MCF 10A (cell line): ENCODE results near the gene RALGAPB. TPM values are rescaled to one million over a fixed set of nuclear protein-coding genes. Genes with fewer than 3 reads are reported as not detected.
"Not testable (repeated sequence)": the region's sequence is repeated elsewhere in the genome, so short reads cannot be mapped to it uniquely, and the experiment has no call there.

Source experiments
- BruUV-seq: library from RNA; stranded (reverse); fragments of 400-500 nt; replicated peaks from 2 replicates; lab custom pipeline; 2021; lab: Mats Ljungman, UMichigan
- CTCF ChIA-PET: fragments of 300-600 bp; sonication (Branson Sonifier 250); formaldehyde crosslinking; extraction: SDS; loops from one replicate; lab custom pipeline; 2021; ENCODE audit warnings: antibody characterized with exemption, inconsistent platforms; lab: Yijun Ruan, JAX
- POLR2A ChIA-PET: fragments of 300-600, 350-650 bp; sonication (Branson Sonifier 250); formaldehyde crosslinking; extraction: SDS; loops from one replicate; lab custom pipeline; 2020; ENCODE audit warnings: antibody characterized with exemption, inconsistent platforms; lab: Yijun Ruan, JAX
- DNase-seq: peaks from one replicate; pipeline ENCODE4 v3.0.0-alpha.2; 2018; ENCODE audit not compliant: unreplicated experiment
- H3K27ac Mint-ChIP-seq: one replicate; pipeline ENCODE4 v1.8.0; 2022; ENCODE audit warnings: mild to moderate bottlenecking, low read depth, mixed read lengths; ENCODE audit not compliant: unreplicated experiment
- H3K27me3 Mint-ChIP-seq: one replicate; pipeline ENCODE4 v1.8.0; 2022; ENCODE audit warnings: mixed read lengths; ENCODE audit not compliant: insufficient read depth, unreplicated experiment
- H3K36me3 Mint-ChIP-seq: one replicate; pipeline ENCODE4 v1.8.0; 2022; ENCODE audit warnings: mild to moderate bottlenecking, moderate library complexity, mixed read lengths; ENCODE audit not compliant: insufficient read depth, unreplicated experiment
- H3K4me1 Mint-ChIP-seq: one replicate; pipeline ENCODE4 v1.8.0; 2022; ENCODE audit warnings: mixed read lengths; ENCODE audit not compliant: insufficient read depth, unreplicated experiment
- H3K4me3 Mint-ChIP-seq: one replicate; pipeline ENCODE4 v1.8.0; 2022; ENCODE audit warnings: mild to moderate bottlenecking, moderate library complexity, mixed read lengths; ENCODE audit not compliant: unreplicated experiment
- H3K9me3 Mint-ChIP-seq: one replicate; pipeline ENCODE4 v1.8.0; 2022; ENCODE audit warnings: mixed read lengths; ENCODE audit not compliant: unreplicated experiment
- intact Hi-C: fragments of 100-400 bp; cut with micrococcal nuclease; formaldehyde crosslinking; loops from 2 replicates; pipeline ENCODE4 v1.14.1; 2022
- total RNA-seq: library from RNA; stranded (reverse); gene quantifications from 2 replicates; pipeline ENCODE4 v1.2.3, GENCODE V29; 2022
- TF ChIP-seq, protein P1 (sequence below): fragments of 200-600 bp; IDR thresholded peaks from one replicate; pipeline ENCODE4 v1.8.0; 2022; ENCODE audit warnings: antibody characterized with exemption, mild to moderate bottlenecking; ENCODE audit not compliant: unreplicated experiment

The RALGAPB gene
- total RNA-seq, 1 experiment from 2014 or later, result 33.8 TPM

DNA sequence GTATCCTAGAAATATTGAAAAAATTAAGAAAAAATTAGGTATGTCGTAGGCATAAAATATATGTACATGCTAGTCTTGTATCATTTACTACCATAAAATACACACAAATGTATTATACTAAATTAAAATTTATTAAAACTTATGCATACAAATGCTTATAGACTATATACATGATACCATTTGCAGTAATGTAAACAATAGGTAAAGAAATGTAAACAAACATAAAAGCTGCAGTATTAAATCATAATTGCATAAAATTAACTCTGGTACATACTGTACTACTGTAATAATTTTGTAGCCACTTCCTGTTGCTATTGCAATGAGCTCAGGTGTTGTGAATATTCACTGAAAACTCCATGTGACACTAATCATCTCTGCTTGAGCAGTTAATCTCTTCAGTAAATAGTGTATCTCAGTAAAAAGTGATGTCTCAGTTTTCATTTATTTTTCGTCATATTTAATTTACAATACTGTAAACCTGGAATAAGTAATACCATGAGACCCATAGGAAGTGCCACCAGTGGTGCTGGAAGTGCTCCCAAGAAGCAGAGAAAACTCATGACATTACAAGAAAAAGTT, 29.3 kb downstream of the RALGAPB start:
- no TSS peak for BruUV-seq
- DNase-seq, result no peak
- H3K4me1 Mint-ChIP-seq, result peaks cover 6% of the 10 kb centered on the region
- H3K4me3 Mint-ChIP-seq, result no peak overlapping the region
- intact Hi-C loops, result no loop called here
- H3K36me3 Mint-ChIP-seq, result peaks cover 51% of the 10 kb centered on the region
- no peaks in the 10 kb centered on the region for H3K27me3 Mint-ChIP-seq
- ChIA-PET CTCF (interaction anchor here (0.6 to 1.6 kb wide), 2 partner anchors 18 to 46 kb away, joined by 3 to 5 read pairs; no protein-coding TSS in a partner anchor), POLR2A (interaction anchor here (0.7 to 3.6 kb wide), 7 partner anchors 10 to 67 kb away, joined by 3 to 15 read pairs (median 6); partner anchors contain the start of genes RALGAPB and SNHG17)
- no peak overlapping the region for H3K27ac Mint-ChIP-seq
- TF ChIP-seq, protein P1, sequence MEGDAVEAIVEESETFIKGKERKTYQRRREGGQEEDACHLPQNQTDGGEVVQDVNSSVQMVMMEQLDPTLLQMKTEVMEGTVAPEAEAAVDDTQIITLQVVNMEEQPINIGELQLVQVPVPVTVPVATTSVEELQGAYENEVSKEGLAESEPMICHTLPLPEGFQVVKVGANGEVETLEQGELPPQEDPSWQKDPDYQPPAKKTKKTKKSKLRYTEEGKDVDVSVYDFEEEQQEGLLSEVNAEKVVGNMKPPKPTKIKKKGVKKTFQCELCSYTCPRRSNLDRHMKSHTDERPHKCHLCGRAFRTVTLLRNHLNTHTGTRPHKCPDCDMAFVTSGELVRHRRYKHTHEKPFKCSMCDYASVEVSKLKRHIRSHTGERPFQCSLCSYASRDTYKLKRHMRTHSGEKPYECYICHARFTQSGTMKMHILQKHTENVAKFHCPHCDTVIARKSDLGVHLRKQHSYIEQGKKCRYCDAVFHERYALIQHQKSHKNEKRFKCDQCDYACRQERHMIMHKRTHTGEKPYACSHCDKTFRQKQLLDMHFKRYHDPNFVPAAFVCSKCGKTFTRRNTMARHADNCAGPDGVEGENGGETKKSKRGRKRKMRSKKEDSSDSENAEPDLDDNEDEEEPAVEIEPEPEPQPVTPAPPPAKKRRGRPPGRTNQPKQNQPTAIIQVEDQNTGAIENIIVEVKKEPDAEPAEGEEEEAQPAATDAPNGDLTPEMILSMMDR, result no peak
- no peaks in the 10 kb centered on the region for H3K9me3 Mint-ChIP-seq

GRCh38 chr20:38504368-38505090, 31.9 kb downstream of the RALGAPB start:
- BruUV-seq, result no TSS peak
- no peak for DNase-seq
- H3K4me3 Mint-ChIP-seq, result no peak overlapping the region
- ChIA-PET POLR2A (interaction anchor here (0.6 kb wide), 1 partner anchor 181 kb away, joined by 3 read pairs; no protein-coding TSS in a partner anchor), CTCF (interaction anchor here (0.6 to 1.6 kb wide), 2 partner anchors 20 to 44 kb away, joined by 3 read pairs; no protein-coding TSS in a partner anchor)
- no peaks in the 10 kb centered on the region for H3K9me3 Mint-ChIP-seq
- H3K27me3 Mint-ChIP-seq, result no peaks in the 10 kb centered on the region
- intact Hi-C loops, result no loop called here
- peaks cover 48% of the 10 kb centered on the region for H3K36me3 Mint-ChIP-seq
- no peaks in the 10 kb centered on the region for H3K4me1 Mint-ChIP-seq
- TF ChIP-seq, protein P1, result no peak
- H3K27ac Mint-ChIP-seq, result no peak overlapping the region

- H3K9me3 Mint-ChIP-seq, result no peaks in the 10 kb centered on the region
- no peak overlapping the region for H3K4me3 Mint-ChIP-seq
- ChIA-PET POLR2A (interaction anchor here (0.6 to 1.0 kb wide), 2 partner anchors 15 to 181 kb away, joined by 3 read pairs; no protein-coding TSS in a partner anchor), CTCF (interaction anchor here (1.0 kb wide), 1 partner anchor 9 kb away, joined by 4 read pairs; no protein-coding TSS in a partner anchor)
- BruUV-seq, result no TSS peak
- peaks cover 48% of the 10 kb centered on the region for H3K36me3 Mint-ChIP-seq
- TF ChIP-seq, protein P1, result no peak
- H3K27ac Mint-ChIP-seq, result no peak overlapping the region
- intact Hi-C loops, result no loop called here
- H3K27me3 Mint-ChIP-seq, result no peaks in the 10 kb centered on the region
- H3K4me1 Mint-ChIP-seq, result no peaks in the 10 kb centered on the region
- no peak for DNase-seq
Observed at GRCh38 chr20:38505091-38505455, 32.4 kb downstream of the RALGAPB start.

GRCh38 chr20:38511726-38512125, 39.1 kb downstream of the RALGAPB start:
- CTCF ChIA-PET, result interaction anchor here (0.6 kb wide), 1 partner anchor 14 kb away, joined by 3 read pairs; no protein-coding TSS in a partner anchor
- H3K27me3 Mint-ChIP-seq, result not testable (repeated sequence)

More at GRCh38 chr20:38511726-38512125, 39.1 kb downstream of the RALGAPB start:
- intact Hi-C loops, H3K27ac Mint-ChIP-seq, H3K4me3 Mint-ChIP-seq, DNase-seq, H3K9me3 Mint-ChIP-seq, BruUV-seq: not testable (repeated sequence)
- POLR2A ChIA-PET, result interaction anchor here (0.7 kb wide), 1 partner anchor 10 kb away, joined by 3 read pairs; no protein-coding TSS in a partner anchor
- Mint-ChIP-seq H3K36me3 (peaks cover 49% of the 10 kb centered on the region), H3K4me1 (peaks cover 10% of the 10 kb centered on the region)
